NCI-H748 (cell line): Measurements from ENCODE around the gene CST3.
"Not testable (repeated sequence)": the region's sequence is repeated elsewhere in the genome, so short reads cannot be mapped to it uniquely, and the experiment has no call there.

Experiments
- DNase-seq: peaks from one replicate; lab custom pipeline; 2025; ENCODE audit not compliant: unreplicated experiment; lab: John Stamatoyannopoulos, UW

The CST3 gene

DNA sequence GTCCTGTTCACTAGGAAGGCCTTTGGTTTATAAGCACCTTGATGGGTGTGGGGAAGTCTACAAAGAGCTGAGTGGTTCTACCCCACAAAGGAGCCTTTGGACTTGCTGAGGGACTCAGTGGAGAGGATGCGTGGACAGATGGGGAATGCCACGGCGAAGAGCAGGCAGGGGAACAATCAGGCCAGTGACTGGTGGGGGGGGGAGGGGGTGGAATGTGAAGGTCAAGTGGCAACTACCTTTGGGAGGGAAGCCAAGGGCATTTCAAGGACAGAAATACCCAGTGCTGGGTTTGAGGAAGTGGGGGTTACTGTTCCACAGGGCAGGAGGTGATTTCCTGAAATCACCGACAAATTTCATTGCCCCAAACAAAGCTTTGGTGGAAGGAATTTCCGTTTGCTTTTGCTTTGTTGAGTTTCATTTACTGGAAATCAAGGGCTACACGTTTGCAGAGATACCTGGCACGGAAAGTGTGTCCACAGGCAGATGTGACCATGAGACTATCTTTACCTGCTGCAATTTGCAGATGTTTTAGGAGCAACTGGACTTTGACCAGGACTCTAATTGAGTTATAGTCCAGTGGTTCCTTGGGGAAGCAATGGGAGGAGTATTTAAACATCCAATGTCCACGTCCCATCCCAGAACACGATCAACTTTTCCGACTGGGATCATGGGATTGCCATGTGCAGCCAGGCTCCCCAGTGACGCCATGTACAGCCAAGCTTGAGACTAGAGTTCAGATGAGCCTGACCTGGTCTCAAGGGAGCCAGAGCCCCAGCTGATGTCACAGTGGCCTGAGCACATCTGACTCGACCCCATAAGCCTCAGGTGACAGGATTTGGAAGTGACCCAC, 8.0 kb downstream of the CST3 start:
- DNase-seq, result no peak

DNA sequence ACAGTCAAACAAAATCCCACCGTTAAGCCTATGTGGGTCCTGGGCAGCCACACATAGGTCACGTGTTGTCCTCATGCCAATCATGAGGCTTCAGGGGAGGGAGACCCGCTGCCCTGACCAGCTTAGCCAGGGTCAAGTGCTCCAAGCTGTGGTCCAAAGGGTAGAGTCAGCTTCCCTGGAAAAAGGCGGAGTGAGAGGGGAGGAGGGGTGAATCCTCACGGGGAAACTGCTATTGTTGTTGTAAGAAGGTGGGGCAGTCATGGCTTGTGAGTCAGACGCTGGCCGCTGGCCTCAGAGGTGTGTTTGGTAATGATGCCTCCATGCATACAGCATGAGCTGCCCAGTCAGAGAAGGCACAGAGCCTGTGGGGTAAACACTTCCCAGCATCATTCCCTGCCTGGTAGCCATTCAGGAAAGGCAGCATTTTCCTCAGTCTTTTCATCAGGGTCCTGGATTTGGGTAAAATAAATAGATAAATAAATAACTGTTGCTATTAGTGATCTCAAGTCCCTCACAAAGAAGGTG, 8.7 kb downstream of the CST3 start:
- DNase-seq, result peak; percentile 28

DNA sequence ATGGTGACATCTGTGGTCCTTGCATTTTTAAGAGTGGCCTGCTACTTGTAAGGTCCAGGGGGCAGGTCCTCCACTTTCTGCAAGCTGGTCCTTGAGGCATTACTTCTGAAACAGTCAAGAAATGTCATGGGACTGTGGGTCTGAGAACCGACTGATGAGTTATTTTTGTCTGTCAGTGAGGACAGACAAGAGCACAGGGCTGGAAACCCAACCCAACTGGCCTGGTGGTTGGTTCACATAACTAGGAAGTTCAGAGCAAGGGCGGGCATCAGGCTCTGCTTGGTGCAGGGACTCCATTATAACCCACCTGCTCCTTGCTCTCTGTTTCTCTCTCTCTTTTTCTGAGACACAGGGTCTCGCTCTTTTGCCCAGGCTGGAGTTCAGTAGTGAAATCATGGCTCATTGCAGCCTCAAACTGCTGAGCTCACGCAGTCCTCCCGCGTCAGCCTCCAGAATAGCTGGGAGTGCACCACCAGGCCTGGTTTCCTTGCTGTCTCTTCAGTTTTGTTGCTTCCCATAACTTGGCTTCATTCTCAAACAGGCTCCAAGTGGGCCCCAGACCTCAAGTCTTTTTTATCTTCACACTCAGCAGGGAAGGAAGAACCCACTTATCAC, 9.2 kb downstream of the CST3 start:
- no peak for DNase-seq

DNA sequence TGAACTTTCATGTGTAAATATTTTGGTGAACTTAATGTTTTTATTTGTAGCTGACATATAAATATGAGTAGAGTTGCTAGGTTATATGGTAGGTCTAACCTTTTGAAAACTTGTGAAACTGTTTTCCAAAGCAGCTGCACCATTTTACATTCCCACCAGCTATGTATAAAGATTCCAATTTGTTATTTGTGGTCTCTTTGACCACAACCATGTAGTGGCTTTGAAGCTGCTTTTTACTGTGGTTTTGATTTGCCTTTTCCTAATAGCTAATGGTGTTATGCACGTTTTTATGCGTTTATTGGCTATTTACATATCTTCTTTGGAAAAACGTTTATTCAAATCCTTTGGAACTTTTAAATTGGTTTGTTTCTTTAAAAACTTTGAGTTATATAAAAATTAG, 10.3 kb downstream of the CST3 start:
- DNase-seq, result no peak

DNA sequence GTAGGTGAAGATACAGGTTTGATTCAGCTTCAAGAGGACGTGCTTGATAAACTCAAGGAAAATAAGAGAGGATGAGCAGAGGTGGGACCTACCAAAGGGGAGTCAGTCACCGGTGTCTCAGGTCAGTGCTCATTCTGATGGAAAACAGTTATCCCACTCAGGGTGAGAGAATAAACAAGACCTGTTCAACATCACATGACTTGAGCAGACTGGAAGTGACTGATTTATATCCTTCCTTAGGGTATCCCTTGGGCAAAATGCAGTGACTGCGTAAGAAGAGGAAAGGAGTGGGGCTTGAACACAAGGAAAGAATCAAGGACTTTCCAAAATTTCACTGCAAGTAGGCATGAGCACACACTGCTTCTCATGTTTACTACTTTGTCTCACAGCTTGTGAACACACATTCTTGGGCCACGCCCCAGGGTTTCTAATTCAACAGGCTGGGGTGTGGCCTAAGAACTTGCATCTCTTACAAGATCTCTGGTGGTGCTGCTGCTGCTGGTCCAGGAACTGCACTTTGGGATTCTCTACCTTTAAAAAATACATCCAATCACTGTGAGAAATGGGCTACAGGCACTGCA, 11.6 kb downstream of the CST3 start:
- no peak for DNase-seq

DNA sequence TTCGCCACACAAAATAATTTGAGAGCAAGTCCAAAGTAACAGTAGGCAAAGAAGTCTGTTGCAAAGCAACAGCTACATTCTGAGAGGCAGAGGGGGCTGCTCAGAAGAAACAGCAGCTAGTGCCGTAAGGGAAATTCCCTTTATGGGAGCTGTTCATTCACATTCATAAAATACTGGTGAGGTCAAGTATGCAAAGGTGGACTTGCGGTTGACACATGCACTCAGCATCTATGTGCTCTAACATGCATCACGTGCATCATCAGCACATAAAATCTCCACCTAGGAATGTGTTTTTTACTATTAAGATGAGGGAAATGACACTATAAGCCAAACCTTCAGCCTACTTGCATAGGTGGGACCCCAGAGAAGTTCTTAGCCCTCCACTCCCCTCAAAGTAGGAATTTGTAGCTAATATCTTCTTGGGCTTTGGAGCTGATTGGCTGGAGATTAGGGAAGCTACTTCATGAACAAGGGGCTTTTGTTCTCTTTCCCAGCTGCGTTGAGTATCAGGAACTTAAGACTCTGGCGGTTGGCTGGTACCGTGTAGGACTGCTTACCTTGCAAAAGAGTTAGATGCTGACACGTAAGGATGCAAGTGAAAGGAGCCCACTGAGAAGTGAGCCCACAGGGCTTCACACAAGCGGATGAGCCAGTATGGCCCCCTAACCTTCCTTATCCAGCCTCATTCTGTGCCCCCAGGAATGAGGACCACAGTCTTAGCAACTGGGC, 12.4 kb downstream of the CST3 start:
- DNase-seq, result no peak

DNA sequence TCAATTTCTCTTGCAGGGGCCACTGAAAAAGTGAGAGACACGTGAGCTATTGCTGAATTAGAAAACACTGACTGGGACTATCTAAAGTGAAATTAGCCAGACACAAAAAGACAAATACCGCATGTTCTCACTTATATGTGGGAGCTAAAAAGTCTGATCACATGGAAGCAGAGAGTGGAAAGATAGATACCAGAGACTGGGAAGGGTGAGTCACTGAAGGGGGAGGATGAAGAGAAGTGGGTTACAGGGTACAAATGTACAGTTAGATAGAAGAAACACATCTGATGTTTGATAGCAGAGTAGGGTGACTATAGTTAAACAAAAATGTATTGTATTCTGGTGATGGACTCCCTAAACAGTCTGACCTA, 13.4 kb downstream of the CST3 start:
- no peak for DNase-seq

DNA sequence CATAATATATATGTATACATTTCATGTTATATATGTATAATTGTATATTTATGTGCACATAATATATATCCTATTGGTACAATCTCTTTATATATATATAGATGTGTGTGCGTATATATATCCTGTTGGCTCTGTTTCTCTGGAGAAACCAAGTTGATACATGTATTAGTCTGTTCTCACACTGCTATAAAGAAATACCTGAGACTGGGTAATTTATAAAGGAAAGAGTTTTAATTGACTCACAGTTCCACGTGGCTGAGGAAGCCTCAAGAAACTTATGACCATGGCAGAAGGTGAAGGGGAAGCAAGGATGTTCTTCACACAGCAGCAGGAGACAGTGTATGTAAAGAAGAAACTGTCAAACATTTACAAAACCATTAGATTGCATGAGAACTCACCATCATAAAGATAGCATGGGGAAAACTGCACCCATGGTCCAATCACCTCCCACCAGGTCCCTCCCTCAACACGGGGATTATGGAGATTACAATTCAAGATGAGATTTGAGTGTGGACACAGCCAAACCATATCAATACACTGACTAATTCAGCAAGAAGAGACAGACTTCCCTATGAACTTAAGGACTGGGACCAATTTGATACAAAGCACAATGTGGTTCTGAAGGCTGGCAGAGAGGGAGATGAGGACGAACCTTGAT, 14.0 kb downstream of the CST3 start:
- DNase-seq, result no peak

DNA sequence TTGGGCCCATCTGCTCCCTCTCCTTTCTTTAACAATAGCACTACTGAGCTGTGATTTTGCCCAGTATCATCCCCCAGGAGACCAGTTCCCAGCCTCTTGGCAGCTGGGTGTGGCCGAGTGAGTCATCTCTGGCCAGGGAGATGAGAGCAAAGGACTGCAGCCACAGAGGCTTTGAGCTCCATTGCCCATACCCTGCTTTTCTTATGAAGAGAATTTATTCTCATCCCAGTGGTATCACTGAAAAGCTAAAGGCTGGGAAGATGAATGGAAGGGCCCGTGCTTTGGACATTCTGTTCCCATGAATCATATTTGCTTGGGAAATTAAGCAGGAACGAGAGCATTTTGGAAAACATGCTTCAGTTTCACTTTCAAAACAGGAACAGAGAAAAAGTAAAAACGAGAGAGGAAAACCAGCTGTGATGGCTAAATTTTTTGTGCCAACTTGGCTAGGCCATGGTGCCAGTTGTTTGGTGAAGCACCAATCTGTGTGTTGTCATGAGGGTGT, 14.9 kb downstream of the CST3 start:
- peak; percentile 50 for DNase-seq

DNA sequence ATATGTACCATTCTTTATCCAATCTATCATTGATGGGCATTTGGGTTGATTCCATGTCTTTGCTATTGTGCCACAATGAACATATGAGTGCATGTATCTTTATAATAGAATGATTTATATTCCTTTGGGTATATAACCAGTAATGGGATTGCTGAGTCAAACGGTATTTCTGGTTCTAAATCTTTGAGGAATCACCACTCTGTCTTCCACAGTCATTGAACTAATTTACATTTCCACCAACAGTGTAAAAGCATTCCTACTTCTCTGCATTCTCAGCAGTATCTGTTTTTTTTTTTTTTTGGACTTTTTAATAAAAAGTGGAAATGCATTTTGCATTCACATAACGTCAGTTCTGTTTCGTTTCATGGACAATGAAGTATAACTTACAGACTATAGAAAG, 15.4 kb downstream of the CST3 start:
- not testable (repeated sequence) for DNase-seq

DNA sequence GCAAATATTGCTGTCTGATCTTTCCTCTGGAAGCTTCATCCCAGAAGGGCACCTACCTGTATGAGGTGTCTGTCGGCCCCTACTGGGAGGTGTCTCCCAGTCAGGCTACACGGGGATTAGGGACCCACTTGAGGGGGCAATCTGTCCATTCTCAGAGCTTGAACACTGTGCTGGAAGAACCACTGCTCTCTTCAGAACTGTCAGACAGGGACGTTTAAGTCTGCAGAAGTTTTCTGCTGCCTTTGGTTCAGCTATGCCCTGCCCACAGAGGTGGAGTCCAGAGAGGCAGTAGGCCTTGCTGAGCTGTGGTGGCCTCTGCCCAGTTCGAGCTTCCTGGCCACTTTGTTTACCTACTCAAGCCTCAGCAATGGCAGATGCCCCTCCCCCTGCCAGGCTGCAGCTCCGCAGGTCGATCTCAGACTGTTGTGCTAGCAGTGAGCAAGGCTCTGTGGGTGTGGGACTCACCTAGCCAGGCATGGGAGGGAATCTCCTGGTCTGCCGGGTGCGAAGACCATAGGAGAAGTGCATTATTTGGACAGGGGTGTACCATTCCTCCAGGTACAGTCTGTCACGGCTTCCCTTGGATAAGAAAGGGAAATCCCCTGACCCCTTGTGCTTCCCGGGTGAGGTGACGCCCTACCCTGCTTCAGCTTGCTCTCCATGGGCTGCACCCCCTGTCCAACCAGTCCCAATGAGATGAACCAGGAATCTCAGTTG, 16.9 kb downstream of the CST3 start:
- not testable (repeated sequence) for DNase-seq

DNA sequence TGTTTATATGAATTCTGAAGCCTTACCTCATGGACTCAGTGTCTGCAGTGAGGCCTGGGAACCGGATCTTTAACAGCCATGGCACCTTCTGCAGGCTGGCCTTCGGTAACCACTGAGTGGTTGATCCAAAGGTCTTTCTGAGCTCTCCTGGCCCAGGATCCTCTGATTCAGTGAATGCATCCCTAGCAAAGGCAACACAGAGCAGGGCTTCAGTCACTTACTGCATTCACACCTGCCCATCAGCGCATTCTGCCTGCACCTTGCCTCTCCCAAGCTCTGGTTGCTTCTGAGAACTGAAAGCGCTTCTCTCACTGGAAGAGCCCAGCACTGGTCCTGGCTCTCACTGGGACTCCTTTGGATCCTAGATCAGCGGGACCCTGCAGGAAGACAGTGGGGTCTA, 23.6 kb downstream of the CST3 start:
- no peak for DNase-seq

DNA sequence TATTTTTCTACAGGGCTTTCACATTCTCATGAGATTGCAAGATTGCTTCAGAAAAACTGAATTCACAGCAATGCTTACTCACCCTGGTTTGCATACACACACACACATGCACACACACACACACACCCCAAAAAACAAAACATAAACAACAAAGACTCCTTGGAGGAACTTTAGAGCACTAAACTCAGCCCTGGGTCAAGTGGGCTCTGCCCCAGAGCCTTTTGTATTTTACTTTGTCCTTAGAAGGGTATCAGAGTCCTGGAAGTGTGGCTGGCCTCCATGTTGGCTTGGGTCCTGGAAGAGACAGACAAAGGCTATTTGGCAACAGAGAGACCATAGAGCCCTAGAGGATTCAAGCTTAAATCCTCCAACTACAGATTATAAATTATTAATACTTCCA, 24.1 kb downstream of the CST3 start:
- DNase-seq, result no peak

DNA sequence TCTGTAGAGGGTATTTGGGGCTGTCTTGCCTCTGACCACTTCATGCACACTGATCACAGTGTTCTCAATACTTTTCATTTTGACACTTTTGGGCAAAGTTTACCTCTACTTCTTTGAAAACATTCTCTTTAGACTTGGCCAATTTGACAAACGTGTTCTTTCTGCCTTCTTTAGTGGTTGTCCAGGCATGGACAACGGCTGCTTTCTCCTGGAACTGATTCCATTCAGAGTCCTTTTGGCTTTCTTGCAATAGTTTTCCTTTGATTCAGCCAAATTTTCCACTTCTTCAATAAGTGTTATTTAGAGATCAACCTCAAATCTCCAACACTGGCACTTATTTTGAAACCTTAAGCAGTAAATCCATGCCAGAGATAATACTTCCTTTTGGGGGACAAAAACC, 25.4 kb downstream of the CST3 start:
- DNase-seq, result no peak

DNA sequence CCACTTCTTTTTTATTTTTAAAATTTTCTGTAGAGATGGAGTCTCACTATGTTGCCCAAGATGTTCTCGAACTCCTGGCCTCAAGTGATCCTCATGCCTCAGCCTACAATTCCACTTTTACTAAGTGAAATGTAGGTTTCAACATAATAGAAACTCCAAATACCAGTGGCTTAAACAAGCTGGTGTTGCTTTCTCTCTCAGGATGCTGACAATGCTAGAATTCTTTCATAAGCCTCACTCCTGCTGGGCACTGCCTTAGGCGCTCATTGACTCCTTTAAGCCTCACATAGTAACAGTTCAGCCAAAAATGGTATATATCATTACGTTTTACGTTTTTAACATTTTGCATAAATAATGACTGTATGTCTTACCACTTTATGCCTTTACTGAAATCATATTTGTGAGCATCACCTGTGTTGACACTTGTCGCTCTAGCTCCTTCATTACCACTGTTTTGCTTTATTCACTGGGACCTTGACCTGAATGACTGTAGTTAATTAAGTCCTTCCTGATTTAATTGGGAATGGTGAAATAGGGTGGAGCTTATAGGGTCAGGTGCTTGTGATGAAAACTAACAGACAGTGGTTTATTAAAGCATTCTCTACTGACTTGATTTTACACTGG, 28.2 kb downstream of the CST3 start:
- no peak for DNase-seq

DNA sequence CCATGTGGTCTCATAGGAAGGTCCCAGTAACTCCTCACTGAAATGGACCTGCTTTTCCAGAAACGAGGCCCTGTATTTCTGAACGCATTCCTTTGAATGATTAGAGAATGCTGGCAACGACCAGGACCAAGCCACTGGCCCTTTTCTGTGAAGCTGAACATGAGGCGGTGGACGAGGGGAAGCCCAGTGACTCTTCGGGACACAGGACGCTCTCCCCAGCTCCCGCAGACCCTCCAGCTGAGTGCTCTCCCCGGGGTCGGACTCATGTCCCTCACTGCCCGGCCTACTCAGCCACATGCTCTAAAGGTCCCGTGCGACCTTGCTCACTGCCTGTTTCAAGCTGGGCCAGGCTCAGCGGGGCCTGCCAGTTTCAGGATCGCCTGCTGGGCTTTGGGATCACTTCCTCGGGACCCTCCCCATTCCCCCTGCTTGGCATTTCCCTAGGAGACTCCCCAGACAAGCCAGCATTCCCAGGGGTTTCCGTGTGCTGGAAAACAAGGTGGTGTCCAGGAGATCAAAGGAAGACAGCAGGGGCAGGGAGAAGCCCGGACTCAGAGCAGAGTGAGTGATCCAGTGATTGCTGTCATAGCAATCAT, 29.4 kb downstream of the CST3 start:
- DNase-seq, result no peak

DNA sequence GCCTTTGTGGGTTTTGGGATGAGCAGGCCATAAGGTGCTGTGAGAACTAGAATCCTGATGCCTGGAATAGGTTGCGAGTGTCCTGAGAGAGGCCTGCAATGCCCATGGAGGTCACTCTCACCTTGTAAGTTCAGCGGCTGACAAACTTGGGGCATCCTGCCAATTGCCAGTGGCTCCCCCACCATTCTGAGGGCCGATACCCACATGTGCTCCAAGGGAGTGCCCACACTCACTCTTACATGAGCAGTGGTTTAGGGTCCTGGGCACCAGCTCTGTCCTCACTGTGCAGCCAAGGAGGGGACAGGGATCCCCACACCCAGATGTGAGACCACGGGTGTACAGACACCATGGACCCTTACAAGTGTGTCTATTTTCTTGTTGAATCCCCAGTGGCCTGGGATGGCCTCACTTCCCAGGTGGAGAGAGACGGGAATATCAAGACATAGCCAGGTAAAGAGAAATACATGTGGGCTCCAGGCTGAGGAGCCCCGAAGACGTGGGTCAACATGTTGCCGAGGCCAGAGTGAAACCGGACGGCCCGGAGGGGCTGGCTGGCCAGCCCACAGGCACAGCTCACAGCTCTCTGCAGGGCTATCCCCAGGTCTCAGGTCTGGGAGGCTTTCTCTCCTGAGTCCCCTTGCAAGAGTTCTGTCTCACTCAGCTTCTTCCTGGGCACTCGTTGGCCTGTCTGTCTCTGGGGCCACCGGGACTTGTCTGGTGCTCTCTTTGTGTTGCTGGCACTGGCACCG, 30.1 kb downstream of the CST3 start:
- DNase-seq, result no peak

DNA sequence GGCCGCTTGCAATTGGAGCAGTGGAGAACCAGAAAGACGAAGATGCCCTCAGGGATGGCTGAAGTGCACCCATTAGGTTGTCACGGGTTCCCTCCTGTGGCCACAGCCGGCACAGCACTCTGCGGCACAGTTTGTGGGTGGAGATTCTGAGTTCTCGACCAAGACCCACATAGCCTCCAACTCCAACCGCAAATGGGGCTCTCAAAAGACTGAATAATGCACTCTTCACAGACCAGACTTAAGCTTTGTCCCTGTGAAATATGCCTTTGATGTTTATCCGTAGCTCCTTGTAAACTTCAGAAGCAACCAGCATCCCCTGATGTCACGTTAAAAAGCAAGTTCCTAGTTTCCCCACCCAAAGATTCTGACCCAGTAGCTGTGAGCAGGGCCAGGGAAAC, 31.1 kb downstream of the CST3 start:
- peak; percentile 91 for DNase-seq
